SU-DHL-6 (cell line): Measurements from ENCODE around the gene CASS4.

Source experiments
- CTCF ChIP-seq: fragments of 200-600 bp; sonication (generic); IDR thresholded peaks from one replicate; pipeline ENCODE4 v1.5.1; 2017; ENCODE audit warnings: antibody characterized with exemption, mild to moderate bottlenecking, low read length, moderate library complexity; ENCODE audit not compliant: insufficient read depth, poor library complexity, severe bottlenecking
- EZH2phosphoT487 ChIP-seq: fragments of 200-600 bp; sonication (generic), shearing (Covaris generic); conservative IDR thresholded peaks from 2 replicates; pipeline ENCODE4 v1.6.1; 2018; ENCODE audit warnings: mild to moderate bottlenecking, antibody characterized with exemption, low read length, moderate library complexity, mixed read lengths

GRCh38 chr20:56422076-56422823 lies 10.2 kb downstream of the CASS4 start:
- TF ChIP-seq EZH2phosphoT487 (no peak), CTCF (no peak)
